Gastroesophageal sphincter (tissue), 4 donors: ENCODE measurements around the gene CDH23. TPM values are rescaled to one million over a fixed set of nuclear protein-coding genes. Genes with fewer than 3 reads are reported as not detected.

Source experiments
- ATAC-seq: fragments of 150-250 bp; one replicate; pipeline ENCODE4 v1.9.1; 2016; ENCODE audit warnings: mild to moderate bottlenecking, moderate library complexity
- H3K27ac ChIP-seq, 4 donors: fragments of 200-600 bp; sonication (generic) in 3 of 4; 1 replicate in 3 of 4; 2 replicates in 1 of 4; pipeline ENCODE4 v1.5.1; 2016 to 2019
- H3K27me3 ChIP-seq: fragments of 200-600 bp; sonication (generic); one replicate; pipeline ENCODE4 v1.5.1; 2019
- H3K36me3 ChIP-seq, 2 donors: fragments of 200-600 bp; sonication (generic); one replicate each; pipeline ENCODE4 v1.5.1; 2019; ENCODE audit warnings: control low read depth in 1 of 2
- H3K4me1 ChIP-seq, 3 donors: fragments of 200-600 bp; sonication (generic); 1 replicate in 2 of 3; 2 replicates in 1 of 3; pipeline ENCODE4 v1.5.1; 2016 to 2019; ENCODE audit warnings: control low read depth in 2 of 3
- H3K4me3 ChIP-seq, 2 donors: fragments of 200-600 bp; sonication (generic); one replicate each; pipeline ENCODE4 v1.5.1; 2019; ENCODE audit warnings: mild to moderate bottlenecking in 1 of 2, moderate library complexity in 1 of 2
- H3K9me3 ChIP-seq, 3 donors: fragments of 200-600 bp; sonication (generic); one replicate each; pipeline ENCODE4 v1.5.1; 2017 to 2019; ENCODE audit warnings: control low read depth in 2 of 3
- EP300 ChIP-seq: sonication (generic); formaldehyde crosslinking; IDR thresholded peaks from one replicate; pipeline ENCODE4 v1.6.1; 2017; ENCODE audit warnings: antibody characterized with exemption, mild to moderate bottlenecking
- POLR2A ChIP-seq, 2 donors: fragments of 450-650 bp; IDR thresholded peaks; one replicate each; pipeline ENCODE4 v1.6.1; 2017; ENCODE audit warnings: antibody characterized with exemption in 2 of 2, mild to moderate bottlenecking in 2 of 2, moderate library complexity in 1 of 2
- POLR2AphosphoS5 ChIP-seq: sonication (generic); formaldehyde crosslinking; IDR thresholded peaks from one replicate; pipeline ENCODE4 v1.6.1; 2017; ENCODE audit warnings: antibody characterized with exemption
- WGBS, 2 donors: methylation state at CpG; one replicate each; pipeline ENCODE4 v1.1.5; 2018; ENCODE audit warnings: low coverage in 1 of 2; 5-methylcytosine and 5-hydroxymethylcytosine counted together
- total RNA-seq, 4 donors: library from RNA; depleted of rRNA; stranded (reverse); fragments of >200 nt; gene quantifications; one replicate each; pipeline ENCODE4 v1.1.0, GENCODE V29; 2016
- TF ChIP-seq, protein P1 (sequence below), 4 experiments: fragments of 200-600 bp in 2 of 4; fragments of 450-650 bp in 2 of 4; sonication (generic) in 1 of 4; IDR thresholded peaks; one replicate each; pipeline ENCODE4 v1.5.1; 2017 to 2019; ENCODE audit warnings: antibody characterized with exemption in 4 of 4, mild to moderate bottlenecking in 2 of 4, moderate library complexity in 2 of 4

The CDH23 gene
- total RNA-seq, 4 donors from 2014 or later = 5.1 to 33.5 (median 16.2) TPM

DNA sequence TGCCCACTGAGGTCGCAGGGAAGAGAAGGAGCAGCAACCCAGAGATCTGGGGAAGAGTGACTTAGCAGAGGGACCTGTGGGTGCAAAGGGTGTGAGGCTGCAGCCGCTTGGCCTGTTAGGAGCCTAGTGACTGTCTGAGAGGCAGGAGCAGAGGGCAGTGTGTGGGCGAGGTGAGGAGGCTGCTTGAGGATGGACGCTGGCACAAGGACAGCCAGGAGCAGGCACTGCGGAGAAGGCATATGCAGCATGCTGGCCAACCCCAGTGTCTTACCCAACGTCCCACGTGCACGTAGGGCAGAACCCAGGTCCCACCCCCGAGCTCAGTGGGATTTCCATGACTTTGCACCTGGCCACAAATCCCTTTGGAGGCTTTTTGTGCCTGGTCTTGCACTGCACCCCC is 268.7 kb downstream of the CDH23 start:
- Histone ChIP-seq H3K27ac (peak overlapping the region in 1 of 4 donors; percentile 62), H3K27me3 (no peaks in the 10 kb centered on the region), H3K9me3 (no peaks in the 10 kb centered on the region), H3K36me3 (no peaks in the 10 kb centered on the region), H3K4me1 (peaks cover 0 to 39% (median 0%) of the 10 kb centered on the region in 3 donors), H3K4me3 (no peak overlapping the region)
- no peak for ATAC-seq
- TF ChIP-seq POLR2AphosphoS5 = no peak
- TF ChIP-seq POLR2A (IDR thresholded peaks at IDR 0.05) = no peak
- WGBS, 2 donors = 90 to 93% methylated on average over 2 to 4 of the region's 9 CpGs

DNA sequence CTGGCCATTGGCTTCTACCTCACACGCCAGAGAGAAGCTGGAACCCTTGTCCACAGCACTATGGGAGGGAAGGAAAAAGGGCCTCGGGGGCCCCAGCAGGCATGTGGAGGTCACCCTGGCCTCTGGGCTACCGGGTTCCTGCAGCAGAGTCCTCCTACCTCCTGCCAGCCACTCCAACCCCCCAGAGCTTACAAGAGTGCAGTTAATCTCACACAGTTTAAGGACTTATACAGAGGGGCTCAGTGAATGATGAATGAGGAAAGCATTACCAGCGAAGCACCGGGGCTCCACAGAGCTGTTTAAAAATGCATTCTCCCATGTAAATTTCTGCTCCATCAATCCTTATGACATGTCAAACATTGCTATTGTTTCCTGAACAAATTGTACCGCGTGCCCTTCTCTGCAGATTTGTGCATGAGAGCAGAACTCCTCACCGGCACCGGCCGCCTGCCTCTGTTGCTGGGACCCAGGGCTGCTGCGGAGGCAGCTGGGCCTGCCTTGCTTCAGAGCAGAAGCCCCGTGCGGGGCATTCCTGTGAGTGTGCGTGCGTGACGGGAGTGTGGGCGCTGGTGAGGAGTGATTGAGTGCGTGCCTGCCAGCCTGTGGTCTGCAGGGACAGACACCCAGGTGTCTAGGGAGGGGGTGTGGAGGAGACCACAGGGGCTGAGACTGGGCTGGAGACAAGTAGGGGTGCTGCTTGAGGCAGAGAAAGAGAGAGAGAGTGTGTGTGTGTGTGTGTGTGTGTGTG is 270.1 kb downstream of the CDH23 start:
- Histone ChIP-seq H3K4me1 (peaks cover 0 to 39% (median 0%) of the 10 kb centered on the region in 3 donors), H3K27me3 (no peaks in the 10 kb centered on the region), H3K4me3 (no peak overlapping the region), H3K27ac (peak overlapping the region in 3 of 4 donors; percentile 53 to 62 (median 54)), H3K9me3 (no peaks in the 10 kb centered on the region), H3K36me3 (no peaks in the 10 kb centered on the region)
- WGBS, 2 donors = 12 to 80% methylated on average over 1 to 11 of the region's 18 CpGs
- ATAC-seq = peak; percentile 48
- TF ChIP-seq EP300 (no peak), POLR2AphosphoS5 (no peak), POLR2A (IDR thresholded peaks at IDR 0.05) (no peak)
- TF ChIP-seq, protein P1, sequence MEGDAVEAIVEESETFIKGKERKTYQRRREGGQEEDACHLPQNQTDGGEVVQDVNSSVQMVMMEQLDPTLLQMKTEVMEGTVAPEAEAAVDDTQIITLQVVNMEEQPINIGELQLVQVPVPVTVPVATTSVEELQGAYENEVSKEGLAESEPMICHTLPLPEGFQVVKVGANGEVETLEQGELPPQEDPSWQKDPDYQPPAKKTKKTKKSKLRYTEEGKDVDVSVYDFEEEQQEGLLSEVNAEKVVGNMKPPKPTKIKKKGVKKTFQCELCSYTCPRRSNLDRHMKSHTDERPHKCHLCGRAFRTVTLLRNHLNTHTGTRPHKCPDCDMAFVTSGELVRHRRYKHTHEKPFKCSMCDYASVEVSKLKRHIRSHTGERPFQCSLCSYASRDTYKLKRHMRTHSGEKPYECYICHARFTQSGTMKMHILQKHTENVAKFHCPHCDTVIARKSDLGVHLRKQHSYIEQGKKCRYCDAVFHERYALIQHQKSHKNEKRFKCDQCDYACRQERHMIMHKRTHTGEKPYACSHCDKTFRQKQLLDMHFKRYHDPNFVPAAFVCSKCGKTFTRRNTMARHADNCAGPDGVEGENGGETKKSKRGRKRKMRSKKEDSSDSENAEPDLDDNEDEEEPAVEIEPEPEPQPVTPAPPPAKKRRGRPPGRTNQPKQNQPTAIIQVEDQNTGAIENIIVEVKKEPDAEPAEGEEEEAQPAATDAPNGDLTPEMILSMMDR (IDR thresholded peaks at IDR 0.05) = no peak

DNA sequence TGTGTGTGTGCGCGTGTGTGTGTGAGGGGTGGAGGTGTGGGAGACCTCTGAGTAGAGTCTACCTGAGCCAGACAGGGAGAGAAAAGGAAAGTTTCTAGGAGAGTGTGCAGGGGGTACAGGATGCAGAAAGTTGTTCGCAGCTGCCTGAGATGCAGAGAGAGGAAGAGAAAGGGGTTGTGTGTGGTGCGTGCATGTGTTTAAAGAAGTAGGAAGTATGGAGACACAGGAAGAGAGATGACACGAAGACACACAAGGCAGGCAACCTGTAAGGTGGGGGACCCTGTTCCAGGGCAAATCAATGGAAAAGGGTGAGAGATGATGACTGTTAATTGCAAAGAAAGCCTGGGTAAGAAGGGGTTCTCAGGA is 270.6 kb downstream of the CDH23 start:
- TF ChIP-seq POLR2AphosphoS5 (no peak), EP300 (no peak), POLR2A (IDR thresholded peaks at IDR 0.05) (no peak)
- TF ChIP-seq, protein P1 (IDR thresholded peaks at IDR 0.05) = no peak
- H3K4me1 ChIP-seq = peaks cover 0 to 39% (median 0%) of the 10 kb centered on the region in 3 donors
- no peak for ATAC-seq
- no peaks in the 10 kb centered on the region for H3K27me3 ChIP-seq
- no peaks in the 10 kb centered on the region for H3K9me3 ChIP-seq
- H3K4me3 ChIP-seq = no peak overlapping the region
- H3K36me3 ChIP-seq = no peaks in the 10 kb centered on the region
- peak overlapping the region in 2 of 4 donors; percentile 53 to 62 for H3K27ac ChIP-seq
- 52 to 60% methylated on average over 3 to 5 of the region's 5 CpGs for WGBS, 2 donors

DNA sequence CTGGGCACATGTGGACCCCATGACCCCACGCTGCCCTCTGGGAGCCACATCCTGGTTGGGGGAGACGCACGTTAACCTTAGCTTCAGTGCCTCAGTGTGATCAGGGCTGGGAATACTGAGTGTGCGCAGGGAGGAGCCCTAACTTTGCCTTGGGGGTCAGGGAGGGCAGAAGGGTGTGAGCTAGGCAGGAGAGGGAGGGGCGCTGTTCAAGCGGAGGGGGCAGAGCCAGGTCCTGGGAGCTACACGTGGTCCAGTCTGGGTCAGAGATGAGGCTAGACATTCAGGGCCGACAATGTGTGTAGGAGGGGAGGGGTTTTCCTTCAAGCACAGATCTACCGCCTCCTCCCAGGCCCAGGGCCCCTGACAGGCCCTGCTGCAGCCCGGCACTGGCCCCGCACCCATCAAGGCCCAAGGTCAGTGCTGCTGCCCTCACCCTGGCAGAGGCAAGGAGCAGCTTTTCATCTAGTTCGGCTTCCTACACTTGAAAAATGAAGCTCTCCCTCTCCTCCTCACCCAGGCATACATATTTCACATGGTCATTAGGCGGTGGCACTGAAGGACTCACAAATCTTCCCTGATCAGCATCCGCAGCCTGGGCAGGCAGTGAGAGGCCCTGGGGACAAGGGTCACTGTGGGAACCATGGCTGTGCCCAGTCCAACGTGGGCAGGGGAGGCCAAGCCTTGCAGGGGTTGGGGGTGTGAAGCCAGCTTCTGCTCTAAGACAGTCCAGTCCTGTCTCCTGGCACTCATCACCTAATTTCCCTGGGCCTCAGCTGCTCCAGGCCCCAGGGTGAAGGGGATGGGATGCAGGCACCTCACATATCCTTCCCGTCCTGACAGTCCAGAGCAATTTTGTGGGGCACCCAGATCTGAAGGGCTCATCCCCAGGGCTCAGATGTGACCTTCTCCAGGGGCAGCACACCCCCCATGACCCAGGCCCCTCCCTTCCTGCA is 275.6 kb downstream of the CDH23 start:
- H3K9me3 ChIP-seq = no peaks in the 10 kb centered on the region
- no peaks in the 10 kb centered on the region for H3K27me3 ChIP-seq
- 27 to 90% methylated on average over 2 to 11 of the region's 16 CpGs for WGBS, 2 donors
- TF ChIP-seq POLR2AphosphoS5 = no peak
- TF ChIP-seq, protein P1 (IDR thresholded peaks at IDR 0.05) = no peak
- no peak for TF ChIP-seq EP300
- TF ChIP-seq POLR2A (IDR thresholded peaks at IDR 0.05) = no peak
- H3K4me1 ChIP-seq = peaks cover 0 to 10% (median 0%) of the 10 kb centered on the region in 3 donors
- no peak overlapping the region for H3K27ac ChIP-seq
- H3K4me3 ChIP-seq = no peak overlapping the region
- no peak for ATAC-seq
- H3K36me3 ChIP-seq = peaks cover 0 to 7% of the 10 kb centered on the region in 2 donors

DNA sequence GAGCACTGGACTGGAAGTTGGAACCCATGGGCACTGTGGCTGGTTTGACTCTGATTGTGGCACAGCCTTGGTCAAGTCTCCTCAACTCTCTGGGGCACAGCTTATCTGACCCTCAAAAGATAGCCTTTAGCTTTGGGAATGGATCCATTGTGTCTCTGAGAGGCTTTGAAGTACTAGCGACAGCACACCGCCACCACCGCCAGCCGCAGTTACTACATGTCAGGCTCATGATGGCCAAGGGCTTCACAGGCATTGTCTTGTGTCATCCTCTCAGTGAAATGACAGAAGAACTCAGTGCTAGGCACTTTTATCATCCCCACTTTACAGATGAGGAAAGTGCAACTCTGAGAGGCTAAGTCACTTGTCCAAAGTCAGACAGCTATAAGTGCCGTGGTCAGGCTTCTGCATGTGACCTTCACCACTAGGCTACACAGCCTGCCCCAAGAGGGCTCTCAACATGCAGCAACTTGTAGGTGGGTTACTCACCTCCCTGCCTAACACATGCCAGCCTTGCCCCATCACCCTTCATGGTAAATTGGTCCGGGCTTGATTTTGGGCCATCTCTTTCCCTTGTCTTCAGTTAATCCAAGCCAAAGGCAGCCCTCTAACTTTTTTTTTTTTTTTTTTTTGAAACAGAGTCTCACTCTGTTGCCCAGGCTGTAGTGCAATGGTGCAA is 278.7 kb downstream of the CDH23 start:
- WGBS, 2 donors = 100% methylated on average over 1 of the region's 6 CpGs; no CpG with 5 or more reads in 1 of the 2 donors
- ATAC-seq = no peak
- TF ChIP-seq, protein P1 (IDR thresholded peaks at IDR 0.05) = no peak
- TF ChIP-seq POLR2AphosphoS5 (no peak), POLR2A (IDR thresholded peaks at IDR 0.05) (no peak), EP300 (no peak)
- no peak overlapping the region for H3K4me3 ChIP-seq
- no peaks in the 10 kb centered on the region for H3K27me3 ChIP-seq
- H3K4me1 ChIP-seq = peaks cover 0 to 4% (median 0%) of the 10 kb centered on the region in 3 donors
- H3K36me3 ChIP-seq = peaks cover 0 to 31% of the 10 kb centered on the region in 2 donors
- H3K9me3 ChIP-seq = no peaks in the 10 kb centered on the region
- H3K27ac ChIP-seq = no peak overlapping the region
